IPS-18a (cell line): ENCODE measurements around the gene HIPK2.

Source experiments
- H3K27ac ChIP-seq: one replicate; pipeline ENCODE4 v1.5.1; 2013; ENCODE audit warnings: low read length
- H3K27me3 ChIP-seq: one replicate; pipeline ENCODE4 v1.6.1; 2013; ENCODE audit warnings: mild to moderate bottlenecking, low read length; ENCODE audit not compliant: control insufficient read depth, insufficient read depth
- H3K36me3 ChIP-seq: one replicate; pipeline ENCODE4 v1.6.1; 2013; ENCODE audit warnings: low read depth, low read length; ENCODE audit not compliant: control insufficient read depth
- H3K4me1 ChIP-seq: one replicate; pipeline ENCODE4 v1.6.1; 2013; ENCODE audit warnings: low read depth, low read length; ENCODE audit not compliant: control insufficient read depth
- H3K4me3 ChIP-seq: one replicate; pipeline ENCODE4 v1.5.1; 2013; ENCODE audit warnings: low read length
- H3K9ac ChIP-seq: one replicate; pipeline ENCODE4 v1.6.1; 2013; ENCODE audit warnings: mild to moderate bottlenecking, low read length, moderate library complexity
- H3K9me3 ChIP-seq: one replicate; pipeline ENCODE4 v1.6.1; 2013; ENCODE audit warnings: low read depth, low read length; ENCODE audit not compliant: control insufficient read depth

The HIPK2 gene

GRCh38 chr7:139648391-139648861, 129.4 kb downstream of the HIPK2 start:
- H3K9ac ChIP-seq = no peak overlapping the region
- peaks cover 18% of the 10 kb centered on the region for H3K4me1 ChIP-seq
- H3K4me3 ChIP-seq = no peak overlapping the region
- no peaks in the 10 kb centered on the region for H3K36me3 ChIP-seq
- no peak overlapping the region for H3K27ac ChIP-seq
- no peaks in the 10 kb centered on the region for H3K9me3 ChIP-seq
- no peaks in the 10 kb centered on the region for H3K27me3 ChIP-seq

DNA sequence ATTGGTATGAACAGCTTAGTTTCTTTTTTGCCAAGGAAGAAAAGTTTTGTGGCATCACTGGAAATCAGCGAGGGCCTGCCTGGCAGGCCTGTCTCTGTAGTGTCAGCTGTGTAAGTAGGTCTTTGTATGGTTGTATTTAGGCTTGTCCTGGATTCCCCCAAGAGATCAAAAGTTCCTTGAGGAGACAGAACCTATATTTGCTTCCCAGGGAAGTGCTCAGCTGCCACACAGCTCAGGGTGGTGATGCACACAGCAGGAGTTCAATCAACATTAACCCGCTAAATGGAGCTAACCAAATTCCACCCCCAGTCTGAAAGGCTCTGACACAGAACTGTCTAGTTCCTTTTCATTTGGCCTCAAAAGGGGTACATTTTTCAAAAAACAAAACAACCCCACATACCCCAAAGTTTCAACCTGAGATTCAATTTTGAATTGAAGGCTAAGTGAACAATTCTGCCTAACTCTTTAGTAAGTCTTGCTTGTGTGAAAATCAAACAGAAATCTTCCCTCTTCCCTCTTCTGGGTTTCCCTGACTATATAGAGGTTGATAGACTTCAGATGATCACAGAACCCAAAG, 129.9 kb downstream of the HIPK2 start:
- H3K9me3 ChIP-seq = no peaks in the 10 kb centered on the region
- H3K4me3 ChIP-seq = no peak overlapping the region
- no peaks in the 10 kb centered on the region for H3K27me3 ChIP-seq
- peaks cover 18% of the 10 kb centered on the region for H3K4me1 ChIP-seq
- no peaks in the 10 kb centered on the region for H3K36me3 ChIP-seq
- no peak overlapping the region for H3K27ac ChIP-seq
- H3K9ac ChIP-seq = no peak overlapping the region

DNA sequence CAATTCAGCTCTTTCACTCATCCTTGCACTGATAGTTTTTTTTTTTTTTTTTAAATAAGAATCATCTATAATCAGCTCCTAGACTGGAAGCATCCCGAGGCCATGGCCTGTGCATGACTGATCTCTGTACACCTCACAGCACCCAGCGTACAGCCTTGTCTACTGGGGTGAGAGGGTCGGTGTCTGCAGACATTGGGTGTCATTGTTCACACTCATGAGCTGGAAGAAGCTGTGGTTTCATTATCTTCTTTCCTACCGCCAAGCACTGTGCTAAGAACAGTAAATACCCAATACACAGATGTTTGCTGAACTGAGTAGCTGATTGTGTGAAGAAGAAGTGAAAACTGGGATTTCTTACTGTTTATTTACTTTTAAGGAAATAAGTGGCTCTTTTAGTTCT, 130.7 kb downstream of the HIPK2 start:
- Histone ChIP-seq H3K9ac (no peak overlapping the region), H3K36me3 (no peaks in the 10 kb centered on the region), H3K27ac (no peak overlapping the region), H3K9me3 (no peaks in the 10 kb centered on the region), H3K27me3 (no peaks in the 10 kb centered on the region), H3K4me1 (peaks cover 14% of the 10 kb centered on the region), H3K4me3 (no peak overlapping the region)

- H3K9me3 ChIP-seq = no peaks in the 10 kb centered on the region
- no peak overlapping the region for H3K9ac ChIP-seq
- no peaks in the 10 kb centered on the region for H3K27me3 ChIP-seq
Measured at GRCh38 chr7:139646566-139646965, 131.2 kb downstream of the HIPK2 start.

DNA sequence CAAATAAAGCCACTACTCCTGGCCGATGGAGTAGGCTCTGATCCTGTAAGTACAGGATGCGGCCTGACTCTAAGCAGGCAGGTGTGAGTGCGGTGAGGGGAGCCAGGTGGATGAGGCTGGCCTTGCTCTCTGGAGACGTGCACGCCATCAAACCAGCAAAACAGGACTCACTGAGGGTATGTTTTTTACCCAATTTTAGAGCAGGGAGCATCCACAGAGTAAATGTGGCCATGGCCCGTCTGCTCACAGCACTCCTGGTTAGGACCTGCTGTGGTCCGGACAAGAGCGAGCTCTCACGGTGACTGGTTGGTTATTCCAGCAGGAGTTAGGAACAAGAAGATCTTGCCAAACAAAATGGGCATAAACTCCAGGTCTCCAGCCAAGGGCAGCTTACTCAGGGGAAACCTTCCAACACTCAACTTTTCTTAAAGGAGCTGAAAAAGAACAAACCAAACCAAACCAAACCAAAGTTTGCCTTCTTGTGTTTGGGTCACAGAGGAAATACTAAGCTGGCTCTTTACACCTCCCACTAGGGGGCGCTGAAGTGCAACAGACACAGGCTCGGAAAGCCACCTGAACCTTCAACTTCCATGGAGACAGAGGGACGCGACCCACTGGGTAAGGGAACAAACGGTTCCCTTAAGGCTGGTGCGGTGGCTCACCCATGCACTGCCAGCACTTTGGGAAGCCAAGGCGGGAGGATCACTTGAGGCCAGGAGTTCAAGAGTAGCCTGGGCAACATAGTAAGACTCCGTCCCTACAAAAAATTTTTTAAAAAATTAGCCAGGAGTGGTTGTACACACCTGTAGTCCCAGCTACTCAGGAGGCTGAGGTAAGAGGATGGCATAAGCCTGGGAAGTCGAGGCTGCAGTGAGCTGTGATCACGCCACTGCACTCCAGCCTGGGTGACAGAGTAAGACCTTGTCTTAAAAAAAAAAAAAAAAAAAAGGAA, 131.9 kb downstream of the HIPK2 start:
- Histone ChIP-seq H3K4me1 (peaks cover 10% of the 10 kb centered on the region), H3K27me3 (no peaks in the 10 kb centered on the region), H3K9ac (no peak overlapping the region), H3K9me3 (no peaks in the 10 kb centered on the region), H3K4me3 (no peak overlapping the region), H3K36me3 (no peaks in the 10 kb centered on the region), H3K27ac (no peak overlapping the region)

More at GRCh38 chr7:139646566-139646965, 131.2 kb downstream of the HIPK2 start:
- Histone ChIP-seq H3K36me3 (no peaks in the 10 kb centered on the region), H3K4me1 (peaks cover 10% of the 10 kb centered on the region), H3K4me3 (no peak overlapping the region), H3K27ac (no peak overlapping the region)

DNA sequence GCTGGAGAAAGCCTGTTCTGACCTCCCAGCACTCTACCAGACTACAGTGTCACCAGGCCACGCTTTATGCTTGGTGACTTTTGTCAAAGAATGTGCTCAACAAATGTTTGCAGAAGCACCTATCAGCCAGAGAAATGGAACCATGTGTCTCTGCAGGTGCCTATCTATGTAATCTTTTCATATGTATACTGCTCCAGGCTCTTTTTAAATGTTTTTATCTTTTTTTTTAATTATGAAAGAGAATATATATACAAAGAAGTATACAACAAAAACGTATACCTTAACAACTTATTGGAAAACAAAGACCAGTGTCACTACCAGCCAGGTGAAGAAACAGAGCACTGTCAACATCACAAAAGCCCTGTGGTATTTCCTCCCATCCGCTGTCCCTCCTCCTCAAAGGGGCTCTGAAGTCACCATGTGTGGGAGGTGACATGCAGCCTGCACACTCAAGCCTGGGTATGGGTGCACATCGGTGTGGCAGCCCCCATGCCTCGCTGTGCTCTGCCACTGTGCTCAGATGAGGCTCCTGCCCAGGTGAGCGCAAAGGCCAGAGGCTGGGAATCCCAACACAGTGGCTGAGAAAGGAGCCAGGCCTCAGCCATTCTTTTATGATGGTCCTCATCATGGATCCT, 133.7 kb downstream of the HIPK2 start:
- Histone ChIP-seq H3K9me3 (no peaks in the 10 kb centered on the region), H3K27me3 (no peaks in the 10 kb centered on the region), H3K36me3 (no peaks in the 10 kb centered on the region), H3K27ac (no peak overlapping the region), H3K4me3 (no peak overlapping the region), H3K9ac (no peak overlapping the region), H3K4me1 (peaks cover 10% of the 10 kb centered on the region)

DNA sequence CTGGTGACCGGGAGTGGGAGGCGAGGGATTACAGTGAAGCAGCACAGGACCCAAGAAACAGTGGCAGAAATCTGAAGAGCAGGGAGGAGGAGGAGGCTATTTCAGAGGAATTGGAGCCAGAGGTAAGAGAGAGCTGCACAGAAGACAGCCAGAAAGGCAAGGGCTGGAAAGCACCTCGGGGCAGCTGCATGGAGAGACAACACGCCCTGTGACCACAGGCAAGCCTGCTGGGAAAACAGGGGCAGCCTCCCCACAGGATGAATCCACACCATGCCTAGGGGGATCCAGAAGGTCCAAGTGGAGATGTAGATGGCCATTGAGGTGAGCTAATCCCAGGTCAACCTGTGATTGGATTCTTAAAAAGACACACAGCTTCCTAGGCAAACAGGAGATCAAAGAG, 135.5 kb downstream of the HIPK2 start:
- Histone ChIP-seq H3K27me3 (no peaks in the 10 kb centered on the region), H3K9ac (no peak overlapping the region), H3K4me3 (no peak overlapping the region), H3K36me3 (no peaks in the 10 kb centered on the region), H3K27ac (no peak overlapping the region), H3K4me1 (no peaks in the 10 kb centered on the region), H3K9me3 (no peaks in the 10 kb centered on the region)

DNA sequence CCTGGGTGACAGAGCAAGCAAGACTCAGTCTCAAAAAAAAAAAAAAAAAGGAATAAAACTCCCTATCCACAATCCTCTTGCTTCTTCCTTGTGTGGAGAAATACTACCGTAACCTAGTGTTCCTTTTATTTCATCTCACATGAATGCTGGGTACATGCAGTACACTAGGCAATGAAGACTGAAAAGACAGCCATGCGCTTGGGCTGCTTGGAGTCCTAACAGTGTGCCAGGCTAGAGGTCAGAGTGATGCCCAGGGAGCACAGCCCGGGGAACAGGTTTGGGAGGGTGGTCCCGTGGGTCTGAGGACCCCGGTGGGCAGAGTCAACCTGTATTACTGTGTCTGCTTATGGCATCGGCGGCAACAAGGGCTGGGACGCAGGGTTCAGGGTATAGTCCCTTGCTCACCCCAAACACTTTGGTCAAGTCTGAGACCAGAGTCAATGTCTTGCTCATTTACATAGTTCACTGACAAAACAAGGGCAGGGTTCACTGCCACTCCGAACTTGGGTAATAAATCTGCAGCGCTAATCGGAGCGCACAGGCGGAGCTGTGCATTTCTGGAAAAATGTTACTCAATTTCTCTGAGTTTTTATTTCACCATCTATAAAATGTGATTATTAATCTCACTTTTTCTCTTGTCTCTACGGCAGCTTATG, 136.3 kb downstream of the HIPK2 start:
- no peaks in the 10 kb centered on the region for H3K27me3 ChIP-seq
- no peak overlapping the region for H3K9ac ChIP-seq
- H3K4me3 ChIP-seq = no peak overlapping the region
- no peak overlapping the region for H3K27ac ChIP-seq
- H3K9me3 ChIP-seq = no peaks in the 10 kb centered on the region
- H3K4me1 ChIP-seq = no peaks in the 10 kb centered on the region
- H3K36me3 ChIP-seq = no peaks in the 10 kb centered on the region

- no peaks in the 10 kb centered on the region for H3K4me1 ChIP-seq
- H3K9ac ChIP-seq = no peak overlapping the region
- H3K36me3 ChIP-seq = no peaks in the 10 kb centered on the region
- no peak overlapping the region for H3K27ac ChIP-seq
- no peak overlapping the region for H3K4me3 ChIP-seq
- H3K27me3 ChIP-seq = no peaks in the 10 kb centered on the region
- no peaks in the 10 kb centered on the region for H3K9me3 ChIP-seq
Measured at GRCh38 chr7:139640681-139641080, 137.1 kb downstream of the HIPK2 start.

GRCh38 chr7:139639563-139639962, 138.2 kb downstream of the HIPK2 start:
- Histone ChIP-seq H3K9ac (no peak overlapping the region), H3K27me3 (no peaks in the 10 kb centered on the region), H3K4me3 (no peak overlapping the region), H3K9me3 (no peaks in the 10 kb centered on the region), H3K27ac (no peak overlapping the region), H3K4me1 (no peaks in the 10 kb centered on the region), H3K36me3 (no peaks in the 10 kb centered on the region)
